HG02943 (cell line): ENCODE results near the gene GAS7.

ENCODE experiments used
- ATAC-seq: cut with Tn5 transposase; IDR thresholded peaks from one replicate; pipeline ENCODE4 v1.9.1; 2021; ENCODE audit warnings: mild to moderate bottlenecking, low read depth, moderate library complexity; ENCODE audit not compliant: unreplicated experiment

Gene GAS7

DNA sequence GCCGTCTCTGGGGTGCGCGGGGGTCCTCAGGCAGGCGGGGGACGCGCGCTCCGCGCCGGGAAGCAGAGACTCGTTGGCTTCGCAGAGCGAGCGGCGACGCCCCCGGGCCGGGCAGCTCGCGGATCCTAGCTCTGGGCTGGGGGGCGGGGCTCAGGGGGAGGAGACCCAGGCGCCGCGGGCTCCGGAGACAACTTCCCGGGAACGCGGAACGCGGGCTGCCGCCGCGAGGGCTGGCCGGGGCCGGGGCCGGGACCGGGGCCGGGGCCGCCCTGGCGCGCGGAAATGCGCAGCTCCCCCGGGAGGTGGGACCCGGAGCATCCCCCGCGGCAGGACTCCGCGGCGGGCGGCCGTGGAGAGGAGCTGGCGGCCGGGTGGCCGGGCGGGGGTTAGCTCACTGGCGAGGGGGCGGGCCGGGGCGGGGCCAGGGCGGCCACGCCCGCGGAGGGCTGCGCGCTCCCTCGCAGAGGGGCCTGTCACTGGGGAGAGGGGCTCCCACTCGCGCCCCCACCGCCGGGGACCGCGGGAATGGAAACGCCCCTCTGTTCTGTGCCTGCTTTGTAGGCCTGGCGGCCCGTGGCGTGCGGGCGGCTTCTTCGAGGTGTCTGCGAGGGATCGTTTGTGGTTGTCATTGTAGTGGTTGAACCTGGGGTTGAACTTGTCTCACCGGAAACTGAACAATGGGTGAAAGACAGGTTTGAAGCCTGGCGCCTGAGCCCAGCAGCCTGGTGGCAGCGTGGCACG, at the start of gene GAS7:
Gene GAS7, minus strand, starts transcription at position 98 of the 741 bp plus-strand sequence.
- no peak for ATAC-seq

GRCh38 chr17:10247810-10248209, 49.4 kb upstream of the GAS7 start:
- ATAC-seq = no peak

DNA sequence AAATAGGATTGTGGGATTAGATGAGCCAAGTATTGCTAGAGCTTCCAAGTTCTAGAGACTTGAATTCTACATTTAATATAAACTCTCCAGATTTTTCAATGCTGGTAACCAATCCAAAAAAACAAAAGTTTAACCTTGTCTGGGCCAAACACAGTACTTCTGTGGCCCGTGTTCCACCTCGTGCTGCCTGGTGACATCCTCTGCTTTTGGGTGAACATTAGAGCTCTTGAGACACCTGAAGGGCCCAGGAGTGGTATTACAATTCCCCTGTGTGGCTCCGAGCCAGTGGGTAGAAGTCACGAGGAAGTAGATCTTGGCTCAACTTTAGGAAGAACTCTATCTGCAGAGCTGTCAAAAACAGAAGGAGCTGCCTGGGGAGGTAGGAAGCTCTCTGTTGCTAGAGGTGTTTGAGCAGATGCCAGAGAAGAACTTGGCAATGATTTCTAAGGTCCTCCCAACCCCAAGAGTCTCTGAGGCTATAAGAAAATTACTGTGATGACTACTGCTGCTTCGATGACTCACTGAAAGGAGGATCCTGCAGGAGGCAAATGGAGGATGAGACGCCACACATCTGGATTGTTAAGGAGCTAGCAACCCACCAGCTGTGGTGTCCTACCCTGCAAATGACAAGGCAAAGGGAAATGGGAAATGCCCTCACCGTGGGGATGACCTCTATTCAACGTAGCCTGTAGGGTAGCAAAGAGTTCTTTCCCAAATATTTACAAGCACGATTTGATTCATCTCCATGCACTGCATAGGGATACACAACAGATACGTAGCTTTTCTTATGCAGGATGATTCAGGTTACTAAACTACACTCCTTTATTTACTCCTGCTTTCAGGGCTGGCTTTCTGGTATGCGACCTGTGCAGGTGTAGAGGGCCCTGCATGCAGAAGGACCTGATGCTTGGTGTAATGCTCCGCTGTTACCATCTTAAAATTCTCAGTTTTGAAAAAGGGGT, 45.8 kb upstream of the GAS7 start:
- ATAC-seq = no peak

- ATAC-seq = no peak
These were observed 43.4 kb upstream of the GAS7 start for GRCh38 chr17:10241781-10242180.

DNA sequence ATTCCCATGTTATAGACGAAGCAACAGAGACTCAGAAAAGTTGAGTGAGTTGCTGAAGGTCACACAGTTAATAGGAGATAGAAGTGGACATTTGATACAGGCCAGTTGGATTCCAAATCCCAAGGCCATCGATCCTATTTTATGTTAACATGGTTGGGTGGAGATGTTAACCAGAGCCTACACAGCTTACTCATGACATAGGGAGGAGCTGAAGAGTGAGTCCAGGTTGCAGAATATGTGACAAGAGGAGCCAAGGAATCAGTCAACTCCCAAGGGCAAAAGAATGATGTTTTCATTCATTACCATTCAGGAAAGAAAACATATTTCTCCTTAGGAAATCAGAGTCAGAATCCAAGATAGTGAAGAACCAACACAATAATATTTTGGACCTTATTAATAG, 40.3 kb upstream of the GAS7 start:
- no peak for ATAC-seq

- no peak for ATAC-seq
These were observed 35.6 kb upstream of the GAS7 start for GRCh38 chr17:10234033-10234432.

GRCh38 chr17:10233161-10233560, 34.8 kb upstream of the GAS7 start:
- ATAC-seq = no peak

DNA sequence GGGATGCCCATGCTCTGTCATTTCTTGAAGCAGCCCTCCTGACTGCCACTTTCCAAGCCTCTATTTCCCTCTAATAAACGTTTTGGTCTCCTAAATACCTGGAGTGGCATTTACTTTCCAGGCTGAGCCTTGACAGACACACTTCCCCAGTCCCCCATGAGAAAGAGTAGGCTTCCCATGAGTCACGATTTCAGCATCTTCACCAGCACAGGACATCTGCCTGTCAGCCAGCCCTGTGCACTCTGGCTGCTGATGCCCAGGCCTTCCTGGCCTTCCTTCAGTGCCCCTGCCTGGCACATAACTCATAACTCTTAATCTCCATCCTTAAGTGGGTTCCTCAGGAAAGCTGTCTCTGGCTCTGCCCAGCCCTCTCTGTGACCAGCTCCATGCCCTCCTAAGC, 30.8 kb upstream of the GAS7 start:
- ATAC-seq = no peak

- ATAC-seq = no peak
These were observed 28.7 kb upstream of the GAS7 start for GRCh38 chr17:10226930-10227695.

GRCh38 chr17:10224582-10225195, 26.3 kb upstream of the GAS7 start:
- ATAC-seq = no peak

GRCh38 chr17:10219193-10219592, 20.8 kb upstream of the GAS7 start:
- no peak for ATAC-seq

DNA sequence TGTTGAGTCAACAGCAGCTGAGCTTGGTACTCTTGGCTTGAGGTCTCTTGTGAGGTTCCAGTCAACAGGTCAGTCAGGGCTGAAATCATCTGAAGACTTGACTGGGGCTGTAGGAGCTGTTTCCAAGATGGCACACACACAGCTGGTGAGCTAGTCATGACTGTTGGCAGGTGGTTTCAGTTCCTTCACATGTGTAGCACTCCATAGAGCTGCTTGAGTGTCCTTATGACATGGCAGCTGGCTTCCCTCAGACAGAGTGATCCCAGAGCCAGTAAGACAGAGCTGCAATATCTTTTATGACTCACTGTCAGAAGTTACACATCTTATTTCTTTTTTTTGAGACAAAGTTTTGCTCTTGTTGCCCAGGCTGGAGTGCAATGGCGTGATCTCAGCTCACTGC, 19.5 kb upstream of the GAS7 start:
- ATAC-seq = no peak

- ATAC-seq = no peak
These were observed 18.0 kb upstream of the GAS7 start for GRCh38 chr17:10216213-10216938.

DNA sequence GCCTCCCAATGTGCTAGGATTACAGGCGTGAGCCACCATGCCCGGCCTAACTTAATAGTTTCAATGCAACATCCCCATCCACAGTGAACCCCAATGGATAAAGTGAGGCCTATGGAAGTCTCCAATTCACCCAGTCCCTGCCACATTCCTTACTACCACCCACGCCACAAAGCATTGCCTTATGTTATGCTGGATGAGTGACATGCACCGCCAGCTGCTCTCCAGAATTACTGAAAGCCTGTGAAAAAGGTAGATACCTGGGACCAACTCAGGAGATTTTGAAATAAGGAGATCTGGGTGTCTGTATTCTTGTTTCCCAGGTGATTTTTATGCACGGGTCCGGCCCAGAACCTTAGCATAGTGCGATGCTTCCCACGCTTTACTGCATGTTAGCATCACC, 16.9 kb upstream of the GAS7 start:
- ATAC-seq = no peak

GRCh38 chr17:10211666-10212065, 13.3 kb upstream of the GAS7 start:
- no peak for ATAC-seq

- no peak for ATAC-seq
These were observed 11.8 kb upstream of the GAS7 start for GRCh38 chr17:10210151-10210574.

GRCh38 chr17:10208604-10209193, 10.3 kb upstream of the GAS7 start:
- ATAC-seq = no peak

DNA sequence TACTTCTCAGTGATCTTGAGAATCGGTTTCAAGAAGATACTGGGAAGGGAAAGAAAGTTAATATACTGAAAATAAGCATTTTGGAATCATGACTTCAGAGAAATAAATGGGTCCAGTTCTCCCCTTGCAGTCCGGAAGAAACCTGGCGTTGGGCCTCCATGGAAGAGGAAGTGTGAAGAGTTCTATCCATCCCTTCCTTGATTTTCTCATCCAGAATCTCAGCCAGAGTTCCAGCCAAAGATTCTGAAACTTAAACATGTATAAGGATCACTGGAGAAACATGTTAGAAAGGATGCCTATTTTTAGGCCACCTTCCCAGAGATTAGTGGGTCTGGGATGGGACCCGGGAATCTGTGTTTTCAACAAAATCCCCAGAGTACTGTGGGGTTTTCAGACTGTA, 8.7 kb upstream of the GAS7 start:
- no peak for ATAC-seq

DNA sequence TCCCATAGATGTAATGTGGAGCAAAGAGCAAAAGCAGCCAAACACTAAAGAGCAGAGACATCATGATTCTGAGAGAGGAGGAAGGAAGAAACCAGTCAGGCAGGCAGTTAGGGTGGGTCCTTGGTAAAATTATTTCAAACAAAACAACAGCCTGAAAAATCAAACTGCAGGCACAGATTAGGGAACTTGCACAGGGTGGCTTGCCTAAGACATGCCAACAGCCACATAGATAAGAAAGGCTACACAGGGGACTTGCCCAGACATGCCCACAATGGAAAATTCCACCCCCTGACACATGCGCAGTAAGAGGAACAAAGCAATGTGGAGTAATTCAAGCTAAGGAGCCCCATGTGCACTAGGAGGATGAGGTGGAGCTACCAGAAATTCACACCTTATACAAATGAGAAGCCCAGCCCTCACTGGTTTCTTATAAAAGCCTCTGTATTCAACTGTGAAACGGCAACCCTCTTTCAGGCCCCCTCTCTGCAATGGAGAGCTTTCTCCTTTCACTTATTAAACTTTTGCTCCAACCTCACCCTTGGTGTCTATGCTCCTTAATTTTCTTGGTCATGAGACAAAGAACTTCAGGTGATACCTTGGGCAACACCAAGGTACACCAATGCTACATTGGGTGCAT, 7.3 kb upstream of the GAS7 start:
- no peak for ATAC-seq
